ENCODE results near the gene TRPM3. TPM values are rescaled to one million over a fixed set of nuclear protein-coding genes. Genes with fewer than 3 reads are reported as not detected.

TRPM3 gene
- total RNA-seq, 1 experiment from 2014 or later, result not detected

DNA sequence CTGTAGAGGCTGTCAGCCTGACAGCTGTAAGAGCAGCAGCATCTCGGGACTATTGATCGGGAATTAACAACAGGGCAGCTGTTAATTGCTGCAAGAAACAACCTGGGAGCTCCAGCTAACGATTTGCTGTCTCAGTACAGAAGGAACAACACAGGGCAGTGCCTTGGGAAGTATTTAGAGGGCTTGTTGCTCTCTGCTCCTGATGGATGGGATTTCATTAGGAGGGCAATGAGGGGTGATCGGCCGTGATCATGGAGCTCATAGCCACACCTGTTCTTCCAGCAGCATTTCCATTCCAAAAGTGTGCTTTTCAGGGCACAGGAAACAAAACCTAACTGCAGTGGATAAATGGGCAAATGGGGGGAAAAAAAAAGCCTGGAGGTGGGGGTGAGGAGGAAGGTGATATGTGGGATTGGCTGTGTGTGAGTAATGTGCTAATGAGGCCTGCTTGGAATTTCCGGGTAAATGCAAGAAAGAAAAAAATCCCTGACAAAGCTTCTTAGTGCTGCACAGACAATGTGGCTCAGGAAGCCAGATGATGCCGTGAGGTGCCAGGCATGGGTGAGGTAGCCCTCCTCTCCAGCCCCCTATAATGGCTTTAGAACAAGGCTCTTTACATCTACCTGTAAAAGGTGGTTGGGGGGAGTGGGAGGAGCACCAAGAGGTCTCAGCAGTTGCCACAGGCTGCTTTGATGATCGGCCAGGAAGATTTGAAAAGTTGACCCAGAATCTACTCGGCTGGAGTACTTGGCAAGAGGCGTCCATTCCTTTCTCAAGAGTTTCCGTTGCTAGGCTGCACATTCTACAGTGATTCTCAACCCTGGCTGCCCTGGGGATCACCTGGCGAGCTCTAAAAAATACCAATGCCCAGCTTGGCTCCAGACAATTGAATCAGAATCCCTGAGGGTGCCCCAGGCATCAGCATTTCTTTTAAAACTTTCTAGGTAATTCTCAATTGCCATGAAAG, 567.4 kb downstream of the TRPM3 start:
- TF ChIP-seq, protein P1, sequence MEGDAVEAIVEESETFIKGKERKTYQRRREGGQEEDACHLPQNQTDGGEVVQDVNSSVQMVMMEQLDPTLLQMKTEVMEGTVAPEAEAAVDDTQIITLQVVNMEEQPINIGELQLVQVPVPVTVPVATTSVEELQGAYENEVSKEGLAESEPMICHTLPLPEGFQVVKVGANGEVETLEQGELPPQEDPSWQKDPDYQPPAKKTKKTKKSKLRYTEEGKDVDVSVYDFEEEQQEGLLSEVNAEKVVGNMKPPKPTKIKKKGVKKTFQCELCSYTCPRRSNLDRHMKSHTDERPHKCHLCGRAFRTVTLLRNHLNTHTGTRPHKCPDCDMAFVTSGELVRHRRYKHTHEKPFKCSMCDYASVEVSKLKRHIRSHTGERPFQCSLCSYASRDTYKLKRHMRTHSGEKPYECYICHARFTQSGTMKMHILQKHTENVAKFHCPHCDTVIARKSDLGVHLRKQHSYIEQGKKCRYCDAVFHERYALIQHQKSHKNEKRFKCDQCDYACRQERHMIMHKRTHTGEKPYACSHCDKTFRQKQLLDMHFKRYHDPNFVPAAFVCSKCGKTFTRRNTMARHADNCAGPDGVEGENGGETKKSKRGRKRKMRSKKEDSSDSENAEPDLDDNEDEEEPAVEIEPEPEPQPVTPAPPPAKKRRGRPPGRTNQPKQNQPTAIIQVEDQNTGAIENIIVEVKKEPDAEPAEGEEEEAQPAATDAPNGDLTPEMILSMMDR (IDR thresholded peaks at IDR 0.05; ENCODE audit: insufficient read depth in 1 of 2, low read depth in 1 of 2, low read length in 1 of 2, severe bottlenecking in 1 of 2, unreplicated experiment in 1 of 2), result no peak
- no peak for DNase-seq
- Histone ChIP-seq H3K4me3 (ENCODE audit: low read depth, low read length) (no peak overlapping the region), H3K36me3 (ENCODE audit: control insufficient read depth, insufficient read depth, low read length) (no peaks in the 10 kb centered on the region), H3K9me3 (no peaks in the 10 kb centered on the region), H3K4me1 (no peaks in the 10 kb centered on the region), H3K27me3 (replicated peaks; ENCODE audit: control insufficient read depth, insufficient read depth, low read length) (no peaks in the 10 kb centered on the region)
- no TSS peak for BruUV-seq (replicated peaks)
- ChIA-PET POLR2A (no interaction called here), CTCF (no interaction called here)
- no peaks in the 10 kb centered on the region for H3K36me3 Mint-ChIP-seq (ENCODE audit: insufficient read depth, unreplicated experiment)
- no peaks in the 10 kb centered on the region for H3K27me3 Mint-ChIP-seq (ENCODE audit: insufficient read depth, unreplicated experiment)
- intact Hi-C loops (cut with micrococcal nuclease; ENCODE audit: unreplicated experiment), result no loop called here
- no peak overlapping the region for H3K4me3 Mint-ChIP-seq (ENCODE audit: unreplicated experiment)
- H3K9me3 Mint-ChIP-seq (ENCODE audit: unreplicated experiment), result no peaks in the 10 kb centered on the region
- H3K4me1 Mint-ChIP-seq (ENCODE audit: low read depth, unreplicated experiment), result no peaks in the 10 kb centered on the region
- no peak overlapping the region for H3K27ac Mint-ChIP-seq (ENCODE audit: unreplicated experiment)

DNA sequence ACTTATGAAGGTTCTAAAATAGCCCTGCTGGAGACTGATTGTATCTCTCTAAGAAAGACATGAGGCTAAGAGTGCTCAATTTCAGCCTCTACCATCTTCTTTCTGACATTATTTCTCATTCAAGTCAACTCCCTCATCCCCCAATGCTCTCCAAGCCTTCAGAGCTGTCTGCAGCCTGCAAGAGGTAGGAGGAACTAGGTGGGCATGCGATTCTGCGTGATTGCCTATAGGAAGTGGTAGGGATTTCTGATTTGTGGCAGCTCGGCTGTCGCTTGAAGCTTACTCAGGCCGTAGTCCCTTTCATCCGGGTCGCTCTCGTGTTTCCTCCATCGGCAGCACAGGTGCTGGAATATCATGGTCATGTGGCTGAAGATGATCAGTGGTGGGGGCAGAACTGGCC, 568.9 kb downstream of the TRPM3 start:
- no peaks in the 10 kb centered on the region for H3K36me3 Mint-ChIP-seq (ENCODE audit: insufficient read depth, unreplicated experiment)
- Histone ChIP-seq H3K36me3 (ENCODE audit: control insufficient read depth, insufficient read depth, low read length) (no peaks in the 10 kb centered on the region), H3K4me3 (ENCODE audit: low read depth, low read length) (no peak overlapping the region), H3K9me3 (no peaks in the 10 kb centered on the region), H3K27me3 (replicated peaks; ENCODE audit: control insufficient read depth, insufficient read depth, low read length) (no peaks in the 10 kb centered on the region), H3K4me1 (no peaks in the 10 kb centered on the region)
- H3K9me3 Mint-ChIP-seq (ENCODE audit: unreplicated experiment), result no peaks in the 10 kb centered on the region
- ChIA-PET CTCF (no interaction called here), POLR2A (no interaction called here)
- intact Hi-C loops (cut with micrococcal nuclease; ENCODE audit: unreplicated experiment), result no loop called here
- no peak overlapping the region for H3K4me3 Mint-ChIP-seq (ENCODE audit: unreplicated experiment)
- no TSS peak for BruUV-seq (replicated peaks)
- TF ChIP-seq, protein P1 (IDR thresholded peaks at IDR 0.05; ENCODE audit: insufficient read depth in 1 of 2, low read depth in 1 of 2, low read length in 1 of 2, severe bottlenecking in 1 of 2, unreplicated experiment in 1 of 2), result no peak
- DNase-seq, result no peak
- H3K27ac Mint-ChIP-seq (ENCODE audit: unreplicated experiment), result no peak overlapping the region
- H3K27me3 Mint-ChIP-seq (ENCODE audit: insufficient read depth, unreplicated experiment), result no peaks in the 10 kb centered on the region
- no peaks in the 10 kb centered on the region for H3K4me1 Mint-ChIP-seq (ENCODE audit: low read depth, unreplicated experiment)

DNA sequence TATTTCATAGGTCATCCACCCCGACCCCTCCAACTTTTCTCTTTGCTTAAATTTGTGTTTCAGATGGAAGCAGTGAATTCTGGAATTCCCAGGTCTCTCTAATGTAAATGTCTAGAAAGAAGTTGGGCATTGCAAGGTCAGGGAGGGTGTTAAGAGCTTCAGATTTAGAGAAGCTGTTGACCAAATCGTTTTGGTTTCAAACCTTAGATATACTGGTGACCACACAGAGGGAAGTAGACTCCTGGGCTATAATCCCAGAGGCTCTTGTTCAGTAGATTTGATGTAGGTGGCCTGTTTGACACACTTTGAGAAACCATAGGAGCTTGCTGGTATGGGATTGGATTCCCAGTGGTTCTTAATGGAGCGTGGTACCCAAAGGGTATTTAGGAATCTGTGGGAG, 569.6 kb downstream of the TRPM3 start:
- Histone ChIP-seq H3K4me1 (no peaks in the 10 kb centered on the region), H3K9me3 (no peaks in the 10 kb centered on the region), H3K36me3 (ENCODE audit: control insufficient read depth, insufficient read depth, low read length) (no peaks in the 10 kb centered on the region), H3K27me3 (replicated peaks; ENCODE audit: control insufficient read depth, insufficient read depth, low read length) (no peaks in the 10 kb centered on the region), H3K4me3 (ENCODE audit: low read depth, low read length) (no peak overlapping the region)
- H3K4me3 Mint-ChIP-seq (ENCODE audit: unreplicated experiment), result no peak overlapping the region
- H3K27me3 Mint-ChIP-seq (ENCODE audit: insufficient read depth, unreplicated experiment), result no peaks in the 10 kb centered on the region
- no peaks in the 10 kb centered on the region for H3K9me3 Mint-ChIP-seq (ENCODE audit: unreplicated experiment)
- no peak overlapping the region for H3K27ac Mint-ChIP-seq (ENCODE audit: unreplicated experiment)
- no TSS peak for BruUV-seq (replicated peaks)
- H3K36me3 Mint-ChIP-seq (ENCODE audit: insufficient read depth, unreplicated experiment), result no peaks in the 10 kb centered on the region
- TF ChIP-seq, protein P1 (IDR thresholded peaks at IDR 0.05; ENCODE audit: insufficient read depth in 1 of 2, low read depth in 1 of 2, low read length in 1 of 2, severe bottlenecking in 1 of 2, unreplicated experiment in 1 of 2), result no peak
- intact Hi-C loops (cut with micrococcal nuclease; ENCODE audit: unreplicated experiment), result no loop called here
- no peak for DNase-seq
- POLR2A ChIA-PET, result no interaction called here
- CTCF ChIA-PET, result no interaction called here
- H3K4me1 Mint-ChIP-seq (ENCODE audit: low read depth, unreplicated experiment), result no peaks in the 10 kb centered on the region
